SU-DHL-6 (cell line): ENCODE data around the gene SOX3.

Source experiments
- H2AFZ ChIP-seq: fragments of 200-600 bp; sonication (generic); 2 replicates; pipeline ENCODE4 v1.6.1; 2014; ENCODE audit warnings: low read depth, mild to moderate bottlenecking, moderate library complexity, mixed read lengths, antibody characterized with exemption, low read length; ENCODE audit not compliant: severe bottlenecking
- H3F3A ChIP-seq: fragments of 200-600 bp; shearing (Covaris generic); 2 replicates; pipeline ENCODE4 v1.6.0; 2016; ENCODE audit warnings: antibody characterized with exemption, mild to moderate bottlenecking; ENCODE audit not compliant: insufficient read depth
- H3K27ac ChIP-seq: fragments of 200-600 bp; sonication (generic); 2 replicates; pipeline ENCODE4 v1.5.1; 2016; ENCODE audit warnings: low read depth, mild to moderate bottlenecking, low read length, moderate library complexity, mixed read lengths
- H3K27me3 ChIP-seq: fragments of 200-600 bp; sonication (generic), shearing (Covaris generic); 2 replicates; pipeline ENCODE4 v1.6.0; 2014; ENCODE audit warnings: mild to moderate bottlenecking, low read length
- H3K36me3 ChIP-seq: fragments of 200-600 bp; sonication (generic); 2 replicates; pipeline ENCODE4 v1.6.1; 2014; ENCODE audit warnings: mild to moderate bottlenecking, low read length, mixed read lengths
- H3K4me2 ChIP-seq: fragments of 300-600, 200-600 bp; shearing (Covaris generic), sonication (generic); 2 replicates; pipeline ENCODE4 v1.6.0; 2014; ENCODE audit warnings: low read length, low read depth, mild to moderate bottlenecking; ENCODE audit not compliant: poor library complexity, severe bottlenecking
- H3K4me3 ChIP-seq: fragments of 200-600 bp; sonication (generic); 2 replicates; pipeline ENCODE4 v1.5.1; 2014; ENCODE audit warnings: antibody characterized with exemption, low read length, mild to moderate bottlenecking, mixed read lengths; ENCODE audit not compliant: insufficient read depth, poor library complexity, severe bottlenecking
- H3K79me2 ChIP-seq: fragments of 200-600 bp; sonication (generic); 2 replicates; pipeline ENCODE4 v1.6.1; 2014; ENCODE audit warnings: mild to moderate bottlenecking, low read length, moderate library complexity; ENCODE audit not compliant: insufficient read depth
- H3K9ac ChIP-seq: fragments of 200-600 bp; sonication (generic); 2 replicates; pipeline ENCODE4 v1.7.0; 2014; ENCODE audit warnings: mild to moderate bottlenecking, low read length
- H3K9me2 ChIP-seq: fragments of 200-600 bp; sonication (generic); replicated peaks from 2 replicates; pipeline ENCODE4 v1.6.1; 2014; ENCODE audit warnings: low read length; ENCODE audit not compliant: insufficient read depth
- H3K9me3 ChIP-seq: fragments of 200-600 bp; sonication (generic); 2 replicates; pipeline ENCODE4 v1.6.1; 2014; ENCODE audit warnings: low read length, mixed read lengths; ENCODE audit not compliant: insufficient read depth
- H4K20me1 ChIP-seq: fragments of 200-600 bp; sonication (generic); 2 replicates; pipeline ENCODE4 v1.6.1; 2014; ENCODE audit warnings: low read depth, mild to moderate bottlenecking, antibody characterized with exemption, low read length, moderate library complexity, mixed read lengths
- CTCF ChIP-seq: fragments of 200-600 bp; sonication (generic); IDR thresholded peaks from one replicate; pipeline ENCODE4 v1.5.1; 2017; ENCODE audit warnings: antibody characterized with exemption, mild to moderate bottlenecking, low read length, moderate library complexity; ENCODE audit not compliant: insufficient read depth, poor library complexity, severe bottlenecking
- EZH2phosphoT487 ChIP-seq: fragments of 200-600 bp; sonication (generic), shearing (Covaris generic); conservative IDR thresholded peaks from 2 replicates; pipeline ENCODE4 v1.6.1; 2018; ENCODE audit warnings: mild to moderate bottlenecking, antibody characterized with exemption, low read length, moderate library complexity, mixed read lengths

The SOX3 gene

DNA sequence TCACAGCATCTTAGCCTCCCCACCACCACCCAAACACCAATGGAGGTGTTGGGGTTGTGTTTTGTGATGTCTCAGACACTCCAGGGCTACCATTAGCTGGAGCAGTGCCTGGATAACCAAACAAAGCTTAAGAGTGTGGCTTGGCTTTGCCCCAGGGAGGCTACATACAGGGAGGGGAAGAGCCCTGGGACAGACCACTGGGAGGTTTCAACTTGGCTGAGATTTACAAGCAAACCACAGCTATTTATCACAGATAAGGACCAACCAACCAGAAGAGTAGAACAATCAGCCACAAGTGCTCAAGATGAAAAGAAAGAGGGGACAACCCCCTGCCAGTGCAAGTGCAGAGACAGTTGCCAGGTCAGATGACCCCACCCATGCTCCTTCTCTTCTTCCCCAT is 24.1 kb downstream of the SOX3 start:
- no peaks in the 10 kb centered on the region for H3K36me3 ChIP-seq
- no peaks in the 10 kb centered on the region for H4K20me1 ChIP-seq

DNA sequence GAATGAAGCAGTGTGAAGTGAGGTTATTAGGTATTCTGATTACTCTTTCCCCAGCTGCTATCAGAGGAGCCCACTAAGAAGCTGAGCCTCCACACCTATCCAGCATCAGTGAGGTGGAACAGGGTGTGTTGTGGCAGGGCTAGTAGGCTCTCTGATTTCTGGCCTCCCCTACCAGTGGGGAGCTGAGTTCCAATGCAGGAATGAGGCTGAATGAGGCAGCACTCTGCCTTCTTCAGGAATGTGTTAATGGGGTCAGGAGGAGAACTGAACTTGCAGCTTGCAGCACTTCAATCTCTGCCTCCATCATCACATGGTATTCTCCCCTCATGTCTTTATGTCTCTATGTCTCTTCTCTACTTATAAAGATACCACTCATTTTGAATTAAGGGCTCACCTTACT is 26.9 kb downstream of the SOX3 start:
- no peak overlapping the region for H3K27ac ChIP-seq
- H3K27me3 ChIP-seq, result no peaks in the 10 kb centered on the region
- H2AFZ ChIP-seq, result no peak overlapping the region
- H3K4me3 ChIP-seq, result no peak overlapping the region
- no peaks in the 10 kb centered on the region for H3K79me2 ChIP-seq
- TF ChIP-seq EZH2phosphoT487 (no peak), CTCF (no peak)
- no peak overlapping the region for H3K4me2 ChIP-seq
- peaks cover 3% of the 10 kb centered on the region; the same call in 1 of the 2 replicates for H3K9me3 ChIP-seq
- no peaks in the 10 kb centered on the region for H3F3A ChIP-seq
- no peaks in the 10 kb centered on the region for H3K36me3 ChIP-seq
- no peaks in the 10 kb centered on the region for H4K20me1 ChIP-seq
- H3K9ac ChIP-seq, result no peak overlapping the region
- no peaks in the 10 kb centered on the region for H3K9me2 ChIP-seq

More for the DNA sequence above, 24.1 kb downstream of the SOX3 start:
- Histone ChIP-seq H3K27me3 (no peaks in the 10 kb centered on the region), H3K9me3 (no peaks in the 10 kb centered on the region), H3F3A (no peaks in the 10 kb centered on the region), H3K4me2 (no peak overlapping the region), H3K9ac (no peak overlapping the region), H3K27ac (no peak overlapping the region), H3K79me2 (no peaks in the 10 kb centered on the region), H3K4me3 (no peak overlapping the region), H3K9me2 (no peaks in the 10 kb centered on the region), H2AFZ (no peak overlapping the region)
- no peak for TF ChIP-seq EZH2phosphoT487
- TF ChIP-seq CTCF, result no peak

- Histone ChIP-seq H3F3A (no peaks in the 10 kb centered on the region), H3K9me3 (peaks cover 3% of the 10 kb centered on the region; the same call in 1 of the 2 replicates), H3K4me3 (no peak overlapping the region), H2AFZ (no peak overlapping the region), H3K79me2 (no peaks in the 10 kb centered on the region), H4K20me1 (no peaks in the 10 kb centered on the region), H3K27me3 (no peaks in the 10 kb centered on the region), H3K4me2 (no peak overlapping the region), H3K27ac (no peak overlapping the region), H3K9me2 (no peaks in the 10 kb centered on the region), H3K36me3 (no peaks in the 10 kb centered on the region), H3K9ac (no peak overlapping the region)
- TF ChIP-seq CTCF (no peak), EZH2phosphoT487 (no peak)
Measured at GRCh38 chrX:140475025-140475424, 29.8 kb downstream of the SOX3 start.

DNA sequence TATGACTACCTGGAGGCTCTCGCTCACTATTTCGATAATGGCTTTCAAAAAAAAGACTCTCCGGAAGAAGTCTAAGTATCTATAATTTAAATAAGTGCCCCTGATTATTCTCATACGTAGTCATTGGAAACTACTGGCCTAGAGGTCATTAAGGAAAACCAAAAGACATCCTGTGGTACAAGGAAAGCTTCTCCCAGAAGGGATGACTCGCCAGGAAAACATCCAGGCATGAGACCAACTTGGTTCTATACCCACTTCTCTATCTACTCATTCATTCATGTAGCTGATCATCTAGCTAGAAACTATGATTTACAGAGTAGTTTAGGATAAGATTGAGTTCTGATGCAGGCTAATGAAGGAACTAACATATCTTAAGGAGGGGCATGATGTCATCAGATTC is 37.7 kb downstream of the SOX3 start:
- H3K9me2 ChIP-seq, result no peaks in the 10 kb centered on the region
- H3K79me2 ChIP-seq, result no peaks in the 10 kb centered on the region
- no peak for TF ChIP-seq EZH2phosphoT487
- no peak for TF ChIP-seq CTCF
- H3K27me3 ChIP-seq, result no peaks in the 10 kb centered on the region
- no peak overlapping the region for H3K4me3 ChIP-seq
- H3K9me3 ChIP-seq, result no peaks in the 10 kb centered on the region
- no peak overlapping the region for H2AFZ ChIP-seq
- H3K27ac ChIP-seq, result no peak overlapping the region
- no peak overlapping the region for H3K4me2 ChIP-seq
- H3F3A ChIP-seq, result no peaks in the 10 kb centered on the region
- no peaks in the 10 kb centered on the region for H4K20me1 ChIP-seq
- H3K9ac ChIP-seq, result no peak overlapping the region
- H3K36me3 ChIP-seq, result no peaks in the 10 kb centered on the region
